ENCODE results near the gene RGS14.

Gene RGS14

DNA sequence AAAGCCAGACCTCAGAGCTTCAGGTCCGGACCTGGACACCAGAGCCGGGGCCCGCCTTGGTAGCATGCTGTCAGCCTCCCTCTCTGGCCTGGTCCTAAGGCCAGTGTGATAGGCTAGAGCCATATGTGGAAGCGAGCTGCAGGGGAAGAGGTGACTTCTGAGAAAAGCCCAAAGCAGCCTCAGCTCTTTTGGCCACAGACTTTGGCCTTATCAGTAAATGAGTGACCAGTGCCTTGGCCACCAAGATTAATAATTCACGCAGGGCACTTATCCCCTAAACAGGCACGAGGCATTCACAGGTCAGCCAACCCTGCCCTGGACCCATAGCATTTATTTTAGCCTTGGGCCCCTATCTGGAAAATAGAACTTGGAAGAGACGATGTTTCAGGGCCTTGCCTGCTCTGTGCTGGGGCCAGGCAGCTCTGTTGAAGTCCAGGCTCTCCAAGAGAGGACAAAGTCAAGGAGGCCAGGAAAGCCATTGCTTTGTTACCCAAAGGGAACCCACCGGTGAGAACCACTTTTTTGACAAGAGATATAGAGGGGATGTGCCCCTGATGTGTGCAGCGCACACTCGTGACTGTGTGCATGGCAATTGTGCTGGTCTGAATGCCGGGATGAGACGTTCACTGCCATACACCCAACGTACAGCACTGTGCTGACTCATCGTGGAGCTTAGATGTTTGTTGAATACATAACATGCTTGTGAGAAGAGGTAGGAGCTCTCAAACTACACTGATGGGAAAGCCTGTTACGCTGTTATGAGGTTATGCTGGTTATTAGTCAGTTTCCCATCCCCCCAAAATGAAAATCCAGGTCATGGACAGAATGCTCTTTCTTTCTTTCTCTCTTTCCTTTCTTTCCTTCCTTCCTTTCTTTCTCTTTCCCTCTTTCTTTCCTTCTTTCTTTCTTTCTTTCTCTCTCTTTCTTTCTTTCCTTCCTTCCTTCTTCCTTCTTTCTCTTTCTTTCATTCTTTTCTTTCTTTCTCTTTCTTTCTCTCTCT is 21.5 kb downstream of the RGS14 start:
- peak; percentile 85 for DNase-seq (ENCODE audit: low spot score)

DNA sequence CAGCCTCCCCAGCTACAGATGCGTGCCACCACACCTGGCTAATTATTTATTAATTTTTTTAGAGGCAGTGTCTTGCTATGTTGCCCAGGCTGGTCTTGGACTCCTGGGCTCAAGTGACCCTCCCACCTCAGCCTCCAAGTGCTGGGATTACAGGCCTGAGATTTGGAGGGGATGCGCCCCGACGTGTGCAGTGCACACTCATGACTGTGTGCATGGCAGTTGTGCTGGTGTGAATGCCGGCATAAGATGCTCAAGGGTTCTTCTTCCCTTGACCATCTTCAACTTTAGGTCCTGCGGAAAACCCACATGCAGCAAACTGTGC is 23.0 kb downstream of the RGS14 start:
- DNase-seq (ENCODE audit: low spot score) = no peak

DNA sequence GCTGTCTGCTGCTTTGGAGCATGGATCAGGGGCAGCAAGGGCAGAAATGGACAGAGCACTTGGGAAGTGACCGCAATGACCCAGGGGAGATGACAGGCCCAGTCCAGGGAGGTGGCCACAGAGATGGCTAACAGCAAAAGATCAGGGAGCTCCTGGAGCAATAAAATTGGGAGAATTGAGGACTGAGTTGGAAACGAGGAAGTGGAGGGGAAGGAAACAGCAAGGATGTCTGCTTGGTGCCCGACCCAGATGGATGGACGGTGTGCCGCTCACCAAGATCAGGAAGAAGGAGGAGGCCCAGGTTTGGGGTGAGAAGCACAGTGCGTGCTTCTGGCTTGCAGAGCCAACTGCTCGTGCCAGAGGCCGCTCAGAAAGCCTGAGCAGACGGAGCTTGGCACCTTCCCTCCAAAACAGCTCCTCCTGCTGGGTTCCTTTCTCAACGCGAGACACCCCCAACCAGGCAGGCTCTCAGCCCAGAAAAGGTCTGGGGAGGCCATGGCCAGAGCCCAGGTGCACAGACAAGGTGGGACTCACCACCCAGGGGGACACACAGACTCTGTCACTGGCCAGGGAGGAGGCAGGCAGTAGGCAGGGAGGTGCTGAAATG is 24.8 kb downstream of the RGS14 start:
- DNase-seq (ENCODE audit: low spot score) = no peak

DNA sequence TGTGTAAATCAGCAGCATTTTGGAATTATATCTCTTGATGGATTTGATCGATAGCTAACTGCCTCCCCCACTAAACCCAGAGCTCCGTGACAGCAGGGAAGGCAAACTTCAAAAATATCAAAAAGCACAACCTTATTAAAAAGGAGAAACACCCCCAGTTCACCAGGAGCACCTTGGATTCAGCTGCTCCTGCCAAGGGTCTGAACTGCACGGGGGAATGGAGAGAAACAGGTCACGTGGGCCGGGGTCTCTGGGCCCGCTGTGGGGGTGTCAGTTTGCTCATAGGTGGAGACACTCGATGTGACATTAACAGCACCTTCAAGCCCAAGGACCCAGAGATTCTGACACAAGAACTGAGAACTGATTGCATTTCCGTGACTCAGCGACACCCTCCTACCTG is 25.5 kb downstream of the RGS14 start:
- no peak for DNase-seq (ENCODE audit: low spot score)

DNA sequence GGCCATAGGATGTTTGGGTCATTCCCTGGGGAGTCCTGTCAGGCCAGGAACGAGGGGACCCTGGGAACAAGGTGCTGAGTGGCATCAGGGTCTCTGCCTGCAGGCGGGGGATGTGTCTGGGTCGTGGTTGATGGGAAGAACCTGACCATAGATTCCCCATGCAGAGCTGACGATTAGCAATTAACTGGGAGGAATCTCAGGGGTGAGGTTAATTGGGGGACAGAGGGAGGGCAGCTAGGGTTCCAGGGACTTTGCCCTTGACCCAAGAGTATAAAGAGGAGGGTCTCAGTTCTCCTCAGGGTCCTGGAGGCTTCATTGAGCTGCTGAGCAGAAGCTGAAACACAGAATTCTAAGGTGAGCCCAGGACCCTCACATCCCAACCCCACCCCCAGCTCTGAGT is 26.4 kb downstream of the RGS14 start, which contains the start of gene SLC34A1:
SLC34A1 (plus strand) TSS at position 301 of the 400 bp plus-strand sequence. CDS start 1,308 bp downstream, outside the sequence.
- no peak for DNase-seq (ENCODE audit: low spot score)

DNA sequence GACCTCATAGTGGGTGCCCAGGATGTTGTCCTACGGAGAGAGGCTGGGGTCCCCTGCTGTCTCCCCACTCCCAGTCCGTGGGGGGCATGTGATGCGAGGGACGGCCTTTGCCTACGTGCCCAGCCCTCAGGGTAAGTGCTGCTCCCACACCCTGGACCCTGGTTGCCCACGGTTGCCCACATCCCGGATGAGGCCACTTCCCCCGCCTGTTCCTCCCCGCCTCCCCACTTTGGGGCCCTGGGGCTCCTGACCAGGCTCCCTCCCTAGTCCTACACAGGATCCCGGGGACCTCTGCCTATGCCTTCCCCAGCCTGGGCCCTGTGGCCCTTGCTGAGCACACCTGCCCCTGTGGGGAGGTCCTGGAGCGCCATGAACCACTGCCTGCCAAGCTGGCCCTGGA is 28.0 kb downstream of the RGS14 start:
- no peak for DNase-seq (ENCODE audit: low spot score)

DNA sequence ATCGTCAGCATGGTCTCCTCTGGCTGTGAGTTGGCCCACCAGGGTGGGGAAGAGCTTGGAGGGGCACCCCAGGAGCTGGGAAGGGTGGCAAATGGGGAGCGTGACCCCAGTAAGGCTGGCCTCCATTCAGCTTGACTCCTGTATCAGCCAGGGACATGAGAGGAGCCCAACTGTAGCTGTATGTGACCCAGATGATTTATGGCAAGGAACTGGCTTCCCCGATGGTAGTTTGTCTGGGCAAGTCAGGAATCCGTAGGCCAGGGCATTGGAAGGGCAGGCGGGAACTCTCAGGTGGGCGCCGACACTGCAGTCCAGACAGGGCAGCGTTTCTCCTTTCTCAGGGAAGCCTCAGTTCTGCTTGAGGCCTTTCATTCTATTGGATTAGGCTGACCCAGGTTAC is 28.8 kb downstream of the RGS14 start:
- no peak for DNase-seq (ENCODE audit: low spot score)

DNA sequence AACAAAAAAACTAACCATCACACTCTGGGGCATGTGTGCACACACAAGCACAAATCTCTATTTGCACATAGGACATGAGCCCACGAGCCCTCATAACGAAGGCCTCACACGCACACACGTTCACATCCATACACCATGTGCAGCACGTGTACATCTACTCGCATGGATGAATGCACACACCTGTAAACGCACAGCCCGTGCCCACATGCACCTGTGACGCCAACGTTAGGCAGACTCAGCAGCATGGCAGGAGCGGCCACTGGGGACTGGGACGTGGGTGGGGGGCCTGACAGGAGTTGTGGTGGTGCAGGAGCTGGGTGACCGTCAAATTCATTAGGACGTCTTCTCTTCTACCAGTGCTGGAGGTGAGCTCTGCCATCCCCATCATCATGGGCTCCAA is 29.7 kb downstream of the RGS14 start:
- no peak for DNase-seq (ENCODE audit: low spot score)

DNA sequence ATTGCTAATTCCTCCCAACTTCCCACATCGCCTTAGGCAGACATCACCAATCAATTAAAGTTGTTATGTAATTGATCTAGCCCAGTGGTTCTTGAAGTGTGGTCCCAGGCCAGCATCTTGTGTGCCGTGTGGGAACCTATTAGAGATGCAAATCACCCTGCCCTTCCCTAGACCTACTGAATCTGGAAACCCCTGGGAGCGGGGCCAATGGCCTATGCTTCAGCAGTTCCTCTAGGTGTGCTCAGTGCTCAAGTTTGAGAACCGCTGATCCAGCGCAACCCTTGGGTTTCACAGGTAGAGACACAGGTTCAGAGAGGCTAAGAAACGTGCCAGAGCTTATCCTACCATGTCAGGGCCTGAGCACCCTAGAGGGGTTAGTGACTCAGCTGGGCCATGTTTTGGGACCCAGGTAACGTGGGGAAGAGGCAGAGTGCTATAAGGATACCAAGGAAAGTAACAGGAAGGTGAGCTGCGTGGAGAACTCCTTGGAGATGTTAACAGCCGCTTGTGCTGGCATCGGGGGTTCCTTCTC is 30.9 kb downstream of the RGS14 start:
- no peak for DNase-seq (ENCODE audit: low spot score)

DNA sequence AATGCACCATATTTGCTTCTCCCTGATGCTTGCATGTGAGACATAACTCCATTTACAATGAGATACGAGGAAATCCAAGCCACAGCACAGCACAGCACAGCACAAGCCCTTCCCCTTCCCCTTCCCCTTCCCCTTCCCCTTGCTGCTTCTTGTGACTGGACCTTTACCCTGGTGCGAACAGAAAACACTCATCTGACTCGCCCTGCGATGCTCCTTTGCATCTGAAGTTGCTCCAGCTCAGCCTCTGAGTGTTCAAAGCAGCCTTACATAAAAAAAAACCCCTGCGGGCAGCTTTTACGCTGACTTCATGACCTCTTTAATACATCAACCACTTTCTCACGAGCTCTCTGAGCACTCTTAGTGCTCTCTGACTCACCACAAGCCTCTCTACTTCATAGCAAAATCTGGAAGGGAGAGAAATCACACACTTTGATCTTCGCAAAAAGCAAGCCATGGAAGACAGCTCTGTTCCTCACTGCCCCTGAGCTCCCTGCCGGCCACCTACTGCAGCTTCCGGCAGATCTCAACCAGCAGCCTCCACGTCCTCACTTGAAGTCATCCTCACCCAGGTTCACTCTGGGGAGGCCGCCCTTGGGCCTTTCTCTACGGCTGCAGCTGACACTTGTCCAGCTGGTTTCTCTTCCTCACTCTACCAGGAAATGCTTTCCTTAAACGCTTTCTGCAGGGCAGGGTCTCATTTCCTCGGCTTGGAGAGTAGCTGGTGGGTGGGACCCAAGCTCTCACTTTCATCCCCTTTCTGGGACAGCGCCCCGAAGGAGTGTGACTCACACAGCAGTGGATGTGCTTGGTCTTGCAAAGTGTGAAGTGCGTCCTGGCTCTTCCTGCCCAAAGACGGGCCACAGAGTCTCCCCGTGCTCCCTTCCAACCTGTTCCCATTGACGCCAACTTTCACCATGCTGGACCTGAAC is 31.8 kb downstream of the RGS14 start:
- no peak for DNase-seq (ENCODE audit: low spot score)

DNA sequence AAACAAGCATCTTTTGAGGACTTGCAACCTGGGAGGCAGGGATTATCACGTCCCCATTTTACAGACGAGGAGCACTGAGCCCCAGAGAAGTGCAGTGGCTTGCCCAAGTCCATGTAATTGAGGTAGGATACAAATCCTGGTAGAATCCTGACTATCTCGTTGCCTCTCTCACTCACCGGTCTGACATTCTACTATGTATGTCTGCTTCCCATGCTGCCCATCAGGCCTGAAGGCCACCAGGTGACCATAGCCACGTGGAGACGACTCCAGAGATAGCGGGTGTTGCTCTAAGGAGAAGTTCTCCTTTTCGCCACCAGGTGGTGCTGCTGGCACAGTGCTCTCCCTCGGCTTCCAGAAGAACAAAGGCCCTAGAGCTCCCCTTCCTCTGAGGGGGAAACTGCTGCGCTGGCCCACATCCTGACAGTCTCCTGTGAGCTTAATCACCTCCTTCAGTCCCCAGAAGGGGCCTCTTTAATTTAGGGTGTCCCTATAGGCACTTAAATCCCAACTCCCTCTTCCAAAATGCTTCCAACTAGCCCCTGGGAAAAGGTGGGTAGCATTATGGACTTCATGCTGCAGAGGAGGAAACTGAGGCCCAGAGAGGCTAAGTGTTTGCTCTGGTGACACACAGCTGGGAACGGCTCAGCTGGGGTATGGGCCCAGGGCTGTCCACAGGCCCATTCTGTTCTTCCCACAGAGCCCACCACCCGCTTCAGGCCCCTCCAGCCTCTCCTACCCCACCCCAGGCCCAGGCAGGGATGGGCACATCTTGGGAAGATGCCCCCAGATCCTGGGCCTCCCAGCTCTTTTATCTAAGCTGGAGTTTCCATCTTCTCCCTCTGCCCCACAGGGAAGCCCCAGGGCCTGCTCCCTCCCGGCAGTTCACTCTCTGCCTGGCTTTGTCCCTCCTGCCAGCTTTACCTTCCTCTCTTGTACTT is 32.9 kb downstream of the RGS14 start:
- peak; percentile 88 for DNase-seq (ENCODE audit: low spot score)

DNA sequence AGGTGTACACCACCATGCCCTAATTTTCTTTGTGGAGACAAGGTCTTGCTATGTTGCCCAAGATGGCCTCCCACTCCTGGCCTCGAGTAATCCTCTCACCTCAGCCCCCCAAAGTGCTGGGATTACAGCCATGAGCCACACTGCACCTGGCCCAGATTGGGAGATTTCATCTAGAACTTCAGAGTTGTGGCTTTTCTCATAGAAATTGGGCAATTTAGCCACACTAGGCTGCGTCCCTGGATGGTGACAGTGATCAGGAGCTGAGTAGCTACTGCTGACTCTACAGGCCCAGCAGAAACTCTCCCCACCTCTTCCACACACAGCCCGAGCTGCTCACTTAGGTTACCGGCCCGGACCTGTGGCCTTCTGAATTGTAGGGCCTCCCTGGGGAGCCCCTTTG is 35.0 kb downstream of the RGS14 start:
- no peak for DNase-seq (ENCODE audit: low spot score)

DNA sequence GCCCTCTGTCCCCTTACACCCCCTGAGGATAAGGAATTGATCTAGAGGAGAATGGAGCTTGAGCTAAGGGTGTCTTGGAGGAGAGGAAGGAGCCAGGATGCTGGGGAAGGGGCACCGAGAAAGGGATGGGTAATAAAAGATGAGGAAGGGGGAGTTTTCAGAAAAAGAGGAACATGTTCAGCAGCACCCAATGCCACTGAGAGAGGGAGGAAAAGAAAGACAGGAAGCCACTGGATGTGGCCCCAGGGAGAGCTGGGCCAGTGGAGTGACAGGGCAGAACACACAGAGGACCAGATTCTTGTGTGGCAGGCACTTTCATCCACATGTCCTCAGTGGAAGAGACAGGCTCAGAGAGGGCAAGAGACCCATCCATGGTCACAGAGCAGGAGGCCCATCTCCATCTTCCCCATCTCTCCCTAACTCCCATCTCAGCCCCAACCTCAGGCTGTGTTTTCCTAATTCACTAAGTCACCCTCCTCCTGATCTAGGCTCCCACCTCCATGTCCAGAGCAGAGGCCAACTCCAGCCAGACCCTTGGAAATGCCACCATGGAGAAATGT is 35.6 kb downstream of the RGS14 start:
- DNase-seq (ENCODE audit: low spot score) = no peak

DNA sequence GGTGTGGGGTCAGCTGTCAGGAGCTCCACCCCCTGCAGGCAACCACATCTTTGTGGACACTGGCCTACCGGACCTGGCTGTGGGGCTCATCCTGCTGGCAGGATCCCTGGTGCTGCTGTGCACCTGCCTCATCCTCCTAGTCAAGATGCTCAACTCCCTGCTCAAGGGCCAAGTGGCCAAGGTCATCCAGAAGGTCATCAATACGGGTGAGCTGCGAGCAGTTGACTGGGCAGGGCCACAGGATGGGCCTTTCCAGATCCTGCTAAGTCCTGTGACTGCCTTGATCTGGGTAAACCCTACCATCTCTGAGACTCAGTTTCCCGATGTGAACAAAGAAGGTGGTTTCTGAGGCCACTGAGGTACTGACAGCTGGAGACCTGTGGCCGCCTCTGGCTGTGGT is 36.3 kb downstream of the RGS14 start:
- DNase-seq (ENCODE audit: low spot score) = no peak

DNA sequence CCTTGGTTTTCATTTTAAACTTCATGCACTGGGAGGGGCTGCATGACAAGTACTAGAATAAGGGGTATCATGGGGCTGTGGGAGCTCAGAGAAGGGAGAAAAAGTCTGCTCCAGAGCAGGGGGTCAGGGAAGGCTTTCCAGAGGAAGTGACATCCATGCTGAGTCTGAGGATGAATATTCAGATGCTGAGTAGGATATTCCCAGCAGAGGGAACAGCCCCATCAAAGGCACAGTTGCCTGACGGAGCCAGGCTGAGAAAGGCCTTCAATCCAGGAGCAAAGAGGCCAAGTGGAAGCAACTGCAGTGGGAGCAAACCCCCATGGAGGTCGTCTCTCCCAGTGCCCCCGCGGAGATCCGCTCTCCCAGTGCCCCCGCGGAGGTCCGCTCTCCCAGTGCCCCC is 38.4 kb downstream of the RGS14 start:
- no peak for DNase-seq (ENCODE audit: low spot score)

DNA sequence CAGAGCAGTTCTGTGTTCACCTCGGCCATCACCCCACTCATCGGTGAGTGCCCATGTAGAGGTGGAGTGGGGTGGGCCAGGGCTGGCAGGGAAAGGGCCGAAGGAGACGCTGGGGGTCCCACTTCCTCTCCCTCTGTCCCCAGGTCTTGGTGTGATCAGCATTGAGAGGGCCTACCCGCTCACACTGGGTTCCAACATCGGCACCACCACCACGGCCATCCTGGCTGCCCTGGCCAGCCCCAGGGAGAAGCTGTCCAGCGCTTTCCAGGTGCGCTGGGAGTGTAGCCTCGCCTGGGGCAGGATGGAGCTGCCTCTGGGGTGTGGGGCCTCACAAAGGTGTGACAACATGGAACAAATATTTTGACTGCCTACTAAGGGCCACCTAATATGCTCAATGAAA is 39.1 kb downstream of the RGS14 start:
- DNase-seq (ENCODE audit: low spot score) = no peak

DNA sequence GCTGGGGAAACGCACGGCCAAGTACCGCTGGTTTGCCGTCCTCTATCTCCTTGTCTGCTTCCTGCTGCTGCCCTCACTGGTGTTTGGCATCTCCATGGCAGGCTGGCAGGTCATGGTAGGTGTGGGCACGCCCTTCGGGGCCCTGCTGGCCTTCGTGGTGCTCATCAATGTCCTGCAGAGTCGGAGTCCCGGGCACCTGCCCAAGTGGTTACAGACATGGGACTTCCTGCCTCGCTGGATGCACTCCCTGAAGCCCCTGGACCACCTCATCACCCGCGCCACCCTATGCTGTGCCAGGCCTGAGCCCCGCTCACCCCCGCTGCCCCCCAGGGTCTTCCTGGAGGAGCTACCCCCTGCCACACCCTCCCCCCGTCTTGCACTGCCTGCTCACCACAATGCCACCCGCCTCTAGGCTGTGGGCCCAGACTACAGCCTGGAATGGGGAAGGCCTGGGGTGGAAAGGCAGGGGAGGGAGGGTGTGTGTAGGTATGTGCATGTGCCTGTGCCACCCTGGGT is 40.2 kb downstream of the RGS14 start:
- no peak for DNase-seq (ENCODE audit: low spot score)

DNA sequence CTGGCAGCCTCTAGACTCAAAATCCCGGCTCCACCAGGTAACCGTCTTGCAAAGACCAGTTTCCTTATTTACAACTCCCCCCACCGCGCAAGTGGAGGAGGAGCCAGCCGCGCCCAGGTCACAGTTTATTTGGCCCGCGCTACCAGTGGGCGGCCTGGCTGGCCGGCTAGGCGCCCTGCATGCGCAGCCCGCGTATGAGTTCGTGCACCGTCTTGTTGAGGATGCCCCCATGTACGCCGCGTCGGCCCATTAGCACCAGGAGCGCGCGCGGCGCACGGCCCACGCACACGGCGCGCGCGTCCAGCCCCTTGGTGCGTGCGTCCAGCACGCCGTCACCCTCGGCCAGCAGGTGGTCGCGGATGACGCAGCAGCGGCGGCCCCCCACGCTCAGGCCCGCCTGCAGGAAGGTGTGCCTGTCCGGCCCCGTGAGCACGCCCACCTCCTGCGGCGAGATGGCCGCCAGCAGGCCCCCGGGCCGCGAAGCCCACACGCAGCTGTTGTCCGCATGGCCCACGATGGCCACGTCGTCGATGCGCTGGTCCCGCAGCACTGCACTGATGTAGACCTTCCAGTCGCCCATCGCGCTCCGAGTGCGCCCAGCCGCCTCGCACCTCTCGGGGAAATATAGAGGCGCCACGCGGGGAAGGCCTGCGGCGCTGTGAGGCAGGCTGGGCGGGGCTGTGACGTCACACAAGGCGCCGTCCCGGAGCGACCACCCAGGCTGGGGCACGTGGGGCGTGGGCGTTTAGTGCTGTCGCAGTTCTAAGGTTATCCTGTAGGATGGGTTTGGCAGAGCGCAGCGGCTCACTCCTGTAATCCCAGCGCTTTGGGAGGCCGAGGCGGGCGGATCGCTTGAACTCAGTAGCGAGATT is 42.5 kb downstream of the RGS14 start, which contains the start of gene PFN3:
PFN3 (minus strand) TSS at position 665 of the 872 bp plus-strand sequence; CDS start at position 580, 85 bp downstream.
- no peak for DNase-seq (ENCODE audit: low spot score)

Measured in hematopoietic multipotent progenitor cell treated with erythropoietin and hydrocortisone succinate and interleukin-3 and kit ligand, for 17 days (in vitro differentiated cells).